HTR-8/SVneo (cell line): ENCODE data around the gene HTR7.
A peak's percentile ranks its signal among the peaks of the same experiment; 100 is the strongest.
"Not testable (repeated sequence)": the region's sequence is repeated elsewhere in the genome, so short reads cannot be mapped to it uniquely, and the experiment has no call there.

Experiments
- DNase-seq: peaks from one replicate; pipeline ENCODE4 v3.0.0; 2011; ENCODE audit warnings: low spot score, mixed read lengths; ENCODE audit not compliant: insufficient read length
- FAIRE-seq: peaks from 2 replicates; lab custom pipeline; 2011; peaks lifted over from hg19 to GRCh38; lab: Jason Lieb, UNC

HTR7 gene

GRCh38 chr10:90857635-90858460, at the start of gene HTR7:
HTR7 (minus strand) TSS chr10:90858039; CDS start chr10:90857671, 368 bp downstream.
- FAIRE-seq (no peak), DNase-seq (no peak)

DNA sequence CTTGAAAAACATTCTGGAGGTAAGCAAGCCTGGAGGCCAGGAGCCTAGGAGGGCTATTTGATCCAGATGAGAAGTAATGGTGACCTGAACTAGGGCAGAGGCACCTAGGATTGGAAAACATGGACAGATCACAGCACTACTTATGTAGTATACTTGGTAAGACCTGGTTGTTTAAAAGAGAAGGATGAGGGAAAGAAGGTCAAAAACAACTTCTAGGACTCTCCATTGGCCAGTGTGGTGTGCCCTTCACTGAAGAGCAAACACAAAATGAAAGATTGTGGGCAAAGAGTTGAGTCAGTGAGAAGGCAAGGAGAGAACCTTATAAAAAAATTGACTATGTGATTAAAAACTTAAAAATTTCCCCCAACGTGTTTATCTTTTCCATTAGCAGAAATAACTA, 48.8 kb upstream of the HTR7 start:
- DNase-seq (no peak), FAIRE-seq (no peak)

DNA sequence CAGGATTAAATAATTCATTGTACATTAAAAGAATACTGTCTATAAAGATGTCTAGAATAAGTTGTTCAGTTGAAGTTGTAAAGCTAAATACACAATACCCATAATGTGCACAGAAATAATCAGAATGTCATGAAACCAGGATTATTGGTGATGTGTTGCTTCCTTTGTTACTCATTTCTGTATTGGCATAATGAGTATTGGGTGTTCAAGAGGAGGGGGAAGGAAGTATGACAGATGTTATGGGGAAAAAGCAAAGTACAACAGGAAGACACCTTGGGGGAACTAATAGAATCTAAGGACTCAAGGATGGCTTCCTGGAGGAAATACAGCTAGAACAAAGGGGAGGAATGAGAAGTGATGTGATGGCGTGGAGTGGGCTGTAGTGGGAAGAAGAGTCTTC, 48.1 kb upstream of the HTR7 start:
- FAIRE-seq, result no peak
- DNase-seq, result no peak

GRCh38 chr10:90896916-90897315, 39.1 kb upstream of the HTR7 start:
- DNase-seq, result not testable (repeated sequence)

GRCh38 chr10:90893190-90893589, 35.4 kb upstream of the HTR7 start:
- no peak for FAIRE-seq

More at GRCh38 chr10:90896916-90897315, 39.1 kb upstream of the HTR7 start:
- not testable (repeated sequence) for FAIRE-seq

GRCh38 chr10:90890347-90890746, 32.5 kb upstream of the HTR7 start:
- FAIRE-seq, result no peak
- no peak for DNase-seq

More at GRCh38 chr10:90893190-90893589, 35.4 kb upstream of the HTR7 start:
- DNase-seq, result no peak

- FAIRE-seq (no peak), DNase-seq (no peak)
Measured at GRCh38 chr10:90889636-90890035, 31.8 kb upstream of the HTR7 start.

- no peak for DNase-seq
- no peak for FAIRE-seq
Measured at GRCh38 chr10:90888387-90888786, 30.5 kb upstream of the HTR7 start.

GRCh38 chr10:90887555-90887954, 29.7 kb upstream of the HTR7 start:
- FAIRE-seq, result no peak
- no peak for DNase-seq

DNA sequence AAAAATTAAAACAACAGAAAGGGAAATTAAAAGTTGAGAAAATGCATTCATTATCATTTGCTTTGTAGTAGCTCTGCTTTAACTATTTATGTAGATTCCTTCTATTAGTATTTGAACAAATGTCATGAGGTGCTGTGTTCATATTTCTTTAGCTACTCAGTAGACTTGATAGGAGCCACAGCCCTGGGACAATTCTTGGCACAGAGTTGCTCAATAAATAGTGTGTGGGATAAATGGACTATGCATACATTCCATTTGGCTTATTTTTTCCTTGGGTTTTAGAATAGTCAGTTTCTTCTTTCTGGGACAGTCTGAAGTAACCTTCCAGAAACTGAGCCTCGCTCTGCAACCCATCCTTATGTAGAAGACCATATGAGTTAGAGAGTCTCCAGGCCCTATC, 27.3 kb upstream of the HTR7 start:
- FAIRE-seq (no peak), DNase-seq (no peak)

GRCh38 chr10:90884431-90884830, 26.6 kb upstream of the HTR7 start:
- no peak for FAIRE-seq
- DNase-seq, result no peak

DNA sequence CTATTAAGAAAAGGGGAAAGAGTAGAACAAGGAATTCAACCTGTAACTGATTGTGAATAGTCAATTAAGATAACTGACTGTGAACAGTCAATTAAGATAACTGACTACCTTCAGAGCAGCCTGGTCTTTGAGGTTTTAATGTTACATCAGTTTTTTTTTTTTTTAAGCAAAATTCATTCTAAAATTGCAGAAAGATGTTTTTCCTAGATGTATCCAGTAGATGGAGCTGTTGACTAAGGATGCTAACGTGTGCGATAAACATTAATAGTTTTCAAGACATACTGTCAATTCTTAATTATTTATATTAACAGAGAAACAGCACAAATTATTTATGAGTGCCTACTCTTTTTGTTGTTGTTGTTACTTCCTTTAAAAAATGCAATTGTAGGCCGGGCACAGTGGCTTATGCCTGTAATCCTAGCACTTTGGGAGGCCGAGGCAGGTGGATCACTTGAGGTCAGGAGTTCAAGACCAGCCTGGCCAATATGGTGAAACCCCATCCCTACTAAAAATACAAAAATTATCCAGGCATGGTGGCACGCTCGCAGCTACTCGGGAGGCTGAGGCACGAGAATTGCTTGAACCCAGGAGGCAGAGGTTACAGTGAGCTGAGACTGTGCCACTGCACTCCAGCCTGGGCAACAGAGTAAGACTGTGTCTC, 22.4 kb upstream of the HTR7 start:
- FAIRE-seq, DNase-seq: not testable (repeated sequence)

DNA sequence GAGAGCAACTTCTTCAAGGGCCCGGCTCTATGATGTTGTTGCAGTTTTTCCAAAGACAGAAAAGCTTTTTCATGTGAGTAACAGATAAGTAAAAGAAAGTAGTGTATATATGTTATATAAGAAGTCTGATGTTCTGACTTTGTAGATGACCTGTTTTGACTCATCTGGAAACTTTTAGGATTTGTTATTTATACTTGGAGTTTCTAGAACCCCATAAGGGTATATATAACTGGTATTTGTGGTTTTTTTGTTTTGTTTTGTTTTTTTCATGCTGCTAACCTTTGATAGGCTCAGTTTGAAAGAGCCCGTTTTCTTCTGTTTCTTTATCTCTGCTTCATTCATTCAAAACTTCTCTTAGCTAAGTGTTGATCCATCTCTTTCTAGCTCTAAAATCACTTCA, 21.2 kb upstream of the HTR7 start:
- FAIRE-seq, result no peak
- no peak for DNase-seq

DNA sequence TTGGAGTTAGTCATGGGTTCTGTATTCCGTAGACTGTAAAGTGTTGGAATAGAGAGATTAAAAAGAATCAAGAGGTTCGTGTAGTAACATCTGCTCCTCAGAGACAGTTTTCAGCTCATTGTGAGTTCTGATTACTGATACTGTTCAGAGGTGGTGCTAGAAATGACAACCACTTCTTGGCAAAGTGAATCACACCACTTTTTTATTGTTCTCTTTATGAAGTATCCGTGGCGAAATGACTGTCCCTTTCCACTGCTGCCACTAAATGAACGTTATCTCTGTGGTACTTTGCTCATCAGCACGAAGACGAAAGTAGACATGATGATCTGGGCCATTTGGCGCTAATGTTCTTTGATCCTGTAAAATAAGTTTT, 14.8 kb upstream of the HTR7 start:
- DNase-seq (no peak), FAIRE-seq (peak; percentile 20)

DNA sequence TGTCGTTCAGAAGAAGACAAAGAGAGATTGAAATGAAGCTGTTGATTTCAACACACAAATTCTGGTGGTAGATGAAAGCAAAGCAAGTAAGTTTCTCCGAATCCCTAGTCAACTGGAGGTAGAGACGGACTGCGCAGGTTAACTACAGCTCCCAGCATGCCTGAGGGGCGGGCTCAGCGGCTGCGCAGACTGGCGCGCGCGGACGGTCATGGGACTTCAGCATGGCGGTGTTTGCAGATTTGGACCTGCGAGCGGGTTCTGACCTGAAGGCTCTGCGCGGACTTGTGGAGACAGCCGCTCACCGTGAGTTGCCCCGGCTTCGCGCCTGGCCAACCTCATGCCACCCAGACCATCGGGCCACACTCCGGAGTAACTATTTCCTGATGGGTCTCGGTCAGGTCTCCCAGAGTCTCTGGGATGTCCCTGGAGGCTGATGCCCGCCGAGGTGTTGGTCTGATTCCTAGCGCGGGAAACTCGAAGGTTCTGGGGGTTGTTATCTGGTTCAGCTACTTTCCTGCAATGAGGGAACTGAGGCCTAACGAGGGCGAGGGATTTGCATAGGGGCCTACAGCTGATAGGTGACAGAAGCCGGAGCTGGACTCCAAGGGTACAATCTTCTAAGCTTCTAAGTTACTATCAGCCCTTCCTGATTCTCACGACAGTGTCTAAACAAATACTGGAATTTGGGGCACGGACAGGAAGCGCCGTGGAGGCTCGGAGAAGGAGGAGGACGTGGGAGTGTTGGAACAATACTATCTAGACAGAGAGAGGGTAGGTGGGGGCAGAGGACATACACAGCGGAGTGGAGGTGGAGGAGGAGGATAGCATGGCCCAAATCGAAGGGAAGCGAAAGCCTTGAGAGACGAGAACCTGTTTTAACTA, 14.2 kb upstream of the HTR7 start, which contains the start of gene RPP30:
RPP30 (plus strand) TSS at position 209 of the 882 bp plus-strand sequence; CDS start at position 222, 13 bp downstream.
- DNase-seq (peak; percentile 80), FAIRE-seq (peak; percentile 97)

GRCh38 chr10:90871279-90871765, 13.5 kb upstream of the HTR7 start:
- DNase-seq (peak; percentile 64), FAIRE-seq (peak; percentile 28)

- no peak for DNase-seq
- no peak for FAIRE-seq
Measured at GRCh38 chr10:90866050-90866598, 8.3 kb upstream of the HTR7 start.

DNA sequence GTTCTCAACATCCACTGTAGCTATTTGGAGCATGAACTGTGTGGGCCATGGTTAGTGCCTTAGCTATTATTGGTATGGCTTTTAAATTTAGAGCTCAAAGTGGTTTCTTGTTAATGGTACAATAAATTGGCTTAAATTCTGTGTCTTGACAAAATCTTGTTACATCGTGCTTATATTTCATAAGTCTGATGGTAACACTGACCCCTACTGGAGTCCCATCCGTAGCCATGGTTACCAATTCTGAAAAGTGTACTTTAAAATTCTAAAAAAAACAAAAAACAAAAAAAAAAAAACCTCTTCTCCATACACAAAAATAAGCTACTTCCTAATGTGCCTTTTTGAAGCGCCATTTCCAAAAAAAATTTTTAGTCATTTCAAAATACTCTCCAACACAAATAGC, 7.6 kb upstream of the HTR7 start:
- DNase-seq (no peak), FAIRE-seq (no peak)

DNA sequence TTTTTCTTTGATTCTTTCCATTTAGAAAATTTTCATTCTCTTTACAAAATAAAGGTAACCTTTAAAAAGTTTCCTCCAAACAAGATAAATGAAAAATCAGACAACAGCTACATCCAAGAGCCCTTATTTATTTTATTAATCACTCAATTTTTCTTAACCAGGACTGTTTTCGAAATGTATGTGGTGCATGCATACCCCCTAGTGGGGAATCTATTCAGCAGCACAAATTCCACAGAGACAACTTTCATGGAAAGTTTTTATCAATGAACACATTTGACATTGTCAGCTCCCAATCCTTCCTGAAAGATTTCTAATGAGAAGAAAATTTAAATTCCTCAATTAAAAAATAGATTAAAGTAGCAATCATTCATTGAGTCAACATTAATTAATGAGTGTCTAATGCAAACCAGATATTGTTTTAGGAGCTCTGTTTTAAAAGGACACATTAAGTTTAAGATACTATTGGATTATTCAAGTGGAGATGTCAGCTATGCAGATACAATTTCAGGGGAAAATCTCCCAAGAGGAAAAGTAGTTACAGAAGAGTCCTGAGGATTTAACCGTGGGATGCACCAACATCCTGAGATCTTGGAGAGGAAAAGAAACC, 5.2 kb upstream of the HTR7 start:
- FAIRE-seq (no peak), DNase-seq (no peak)

DNA sequence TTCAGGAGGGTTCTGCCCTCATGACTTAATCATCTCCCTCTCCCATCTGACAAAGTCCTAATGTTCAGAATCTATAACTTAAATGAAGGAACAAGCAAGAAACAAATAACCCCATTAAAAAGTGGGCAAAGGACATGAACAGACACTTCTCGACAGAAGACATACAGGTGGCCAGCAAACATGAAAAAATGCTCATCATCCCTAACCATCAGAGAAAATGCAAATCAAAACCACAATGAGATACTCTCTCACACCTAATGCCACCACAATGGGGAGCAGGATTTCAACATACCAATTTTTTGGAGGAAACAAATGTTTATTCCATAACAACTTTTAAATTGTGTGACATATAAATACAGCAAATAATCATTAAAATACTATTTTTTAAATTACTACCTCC, 3.0 kb upstream of the HTR7 start:
- DNase-seq, result no peak
- FAIRE-seq, result no peak
